IPS DF 6.9 (cell line): ENCODE results near the gene ADGRG6.
A peak's percentile ranks its signal among the peaks of the same experiment; 100 is the strongest.

Experiments used
- DNase-seq: peaks from one replicate; pipeline ENCODE4 v3.0.0-alpha.2; 2013; ENCODE audit warnings: low read depth, low spot score
- H3K27ac ChIP-seq: one replicate; pipeline ENCODE4 v1.5.1; 2013; ENCODE audit warnings: low read length, control low read depth
- H3K27me3 ChIP-seq: 2 replicates; pipeline ENCODE4 v1.6.1; 2013; ENCODE audit warnings: mild to moderate bottlenecking, low read length; ENCODE audit not compliant: control insufficient read depth, insufficient read depth
- H3K36me3 ChIP-seq: 2 replicates; pipeline ENCODE4 v1.6.1; 2013; ENCODE audit warnings: low read length; ENCODE audit not compliant: control insufficient read depth, insufficient read depth
- H3K4me1 ChIP-seq: 2 replicates; pipeline ENCODE4 v1.6.1; 2013; ENCODE audit warnings: low read length; ENCODE audit not compliant: control insufficient read depth, insufficient read depth
- H3K4me3 ChIP-seq: 2 replicates; pipeline ENCODE4 v1.5.1; 2013; ENCODE audit warnings: mild to moderate bottlenecking, low read length
- H3K9me3 ChIP-seq: 2 replicates; pipeline ENCODE4 v1.6.1; 2013; ENCODE audit warnings: low read length, inconsistent platforms; ENCODE audit not compliant: control insufficient read depth, insufficient read depth
- WGBS: extraction: QIAGEN DNeasy Blood & Tissue Kit; methylation state at CpG from one replicate; pipeline ENCODE4 v1.1.7; 2013; ENCODE audit warnings: mixed read lengths, missing lambda C conversion rate; ENCODE audit not compliant: insufficient read length, insufficient coverage; 5-methylcytosine and 5-hydroxymethylcytosine counted together

The ADGRG6 gene

DNA sequence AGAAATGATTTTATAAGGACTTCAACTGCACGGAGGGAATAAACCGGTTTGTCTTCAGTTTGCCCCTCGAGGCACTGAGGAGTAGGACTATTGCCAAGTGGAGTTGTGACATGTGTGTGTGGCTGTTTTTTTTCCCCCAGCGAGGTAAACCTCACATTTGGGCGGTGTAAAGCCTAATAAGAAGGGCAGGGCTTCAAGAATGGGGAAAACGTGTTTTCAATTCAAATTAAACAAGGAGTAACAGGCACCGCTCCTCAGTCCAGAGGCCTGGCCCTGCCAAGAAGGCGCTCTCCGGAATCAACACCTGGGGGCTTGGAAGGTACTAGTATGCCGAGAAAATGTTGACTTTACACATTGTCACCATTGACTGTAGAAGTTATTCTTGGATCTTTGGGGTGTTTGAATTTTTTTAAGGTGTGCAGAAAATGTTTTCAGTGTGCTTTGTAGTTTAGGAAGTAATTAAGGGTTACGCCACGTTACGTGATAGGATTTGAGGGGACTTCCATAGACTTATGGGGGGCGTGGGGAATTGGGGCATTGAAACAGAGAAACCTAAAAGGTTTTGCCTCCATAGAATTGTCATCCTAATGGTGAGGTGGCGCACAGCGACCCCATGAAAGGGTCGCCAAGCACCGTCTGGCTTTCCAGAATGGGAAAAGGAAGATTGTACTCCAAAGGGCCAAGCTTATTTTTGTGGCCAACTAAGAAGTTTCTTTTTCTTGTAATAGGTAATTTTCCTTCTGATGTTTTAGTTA lies 791 bp downstream of the ADGRG6 start:
- no peaks in the 10 kb centered on the region for H3K36me3 ChIP-seq
- WGBS, result 100% methylated on average over 3 of the region's 18 CpGs
- no peak for DNase-seq
- H3K27me3 ChIP-seq, result peaks cover 4% of the 10 kb centered on the region; the same call in 1 of the 2 replicates
- H3K9me3 ChIP-seq, result no peaks in the 10 kb centered on the region
- H3K4me1 ChIP-seq, result no peaks in the 10 kb centered on the region; the same call in 1 of the 2 replicates
- H3K27ac ChIP-seq, result no peak overlapping the region
- peak overlapping the region; percentile 58; the same call in 1 of the 2 replicates for H3K4me3 ChIP-seq

DNA sequence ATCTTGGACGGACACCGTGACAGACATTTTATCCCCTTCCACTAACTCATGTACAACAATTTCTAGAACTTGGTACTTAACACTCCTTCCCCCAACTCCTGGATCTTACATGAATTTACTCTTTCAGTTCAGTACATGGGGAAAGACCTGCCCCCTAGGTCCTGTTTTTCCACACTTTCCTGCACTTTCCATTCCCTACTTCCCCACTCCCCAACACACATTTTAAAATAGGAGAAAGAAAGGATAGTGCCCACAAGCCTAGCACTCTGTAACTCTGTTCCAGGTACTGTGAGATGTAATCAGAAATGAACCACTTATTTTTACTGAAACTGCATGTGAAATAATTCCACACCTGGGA lies 1.3 kb downstream of the ADGRG6 start:
- no peaks in the 10 kb centered on the region for H3K36me3 ChIP-seq
- H3K4me3 ChIP-seq, result no peak overlapping the region
- no peak for DNase-seq
- H3K9me3 ChIP-seq, result no peaks in the 10 kb centered on the region
- WGBS, result no CpG with 5 or more reads among the region's 2 CpGs
- no peaks in the 10 kb centered on the region; the same call in 1 of the 2 replicates for H3K4me1 ChIP-seq
- no peak overlapping the region for H3K27ac ChIP-seq
- peaks cover 4% of the 10 kb centered on the region; the same call in 1 of the 2 replicates for H3K27me3 ChIP-seq

DNA sequence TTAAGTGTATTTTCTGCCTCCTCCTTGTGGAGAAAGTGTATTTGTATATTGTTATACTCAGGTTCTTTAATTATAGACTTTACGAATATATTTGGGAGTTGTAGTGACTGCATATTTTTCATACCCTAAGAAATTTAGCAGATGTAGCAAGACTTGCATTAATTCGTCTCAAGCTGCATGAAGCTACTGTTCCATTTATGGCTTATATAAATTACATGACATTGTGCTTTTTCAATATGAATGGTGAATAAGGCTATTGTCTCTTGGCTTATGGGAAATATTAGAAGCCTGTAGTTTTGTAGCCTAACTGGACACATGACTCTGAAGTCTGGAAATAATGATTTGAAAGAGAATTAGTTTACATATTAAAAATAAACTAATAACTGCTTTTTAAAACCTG lies 2.4 kb downstream of the ADGRG6 start:
- WGBS, result no CpG with 5 or more reads among the region's 2 CpGs
- H3K9me3 ChIP-seq, result no peaks in the 10 kb centered on the region
- H3K4me1 ChIP-seq, result no peaks in the 10 kb centered on the region; the same call in 1 of the 2 replicates
- peaks cover 4% of the 10 kb centered on the region; the same call in 1 of the 2 replicates for H3K27me3 ChIP-seq
- DNase-seq, result no peak
- H3K36me3 ChIP-seq, result no peaks in the 10 kb centered on the region
- no peak overlapping the region for H3K4me3 ChIP-seq
- H3K27ac ChIP-seq, result no peak overlapping the region

DNA sequence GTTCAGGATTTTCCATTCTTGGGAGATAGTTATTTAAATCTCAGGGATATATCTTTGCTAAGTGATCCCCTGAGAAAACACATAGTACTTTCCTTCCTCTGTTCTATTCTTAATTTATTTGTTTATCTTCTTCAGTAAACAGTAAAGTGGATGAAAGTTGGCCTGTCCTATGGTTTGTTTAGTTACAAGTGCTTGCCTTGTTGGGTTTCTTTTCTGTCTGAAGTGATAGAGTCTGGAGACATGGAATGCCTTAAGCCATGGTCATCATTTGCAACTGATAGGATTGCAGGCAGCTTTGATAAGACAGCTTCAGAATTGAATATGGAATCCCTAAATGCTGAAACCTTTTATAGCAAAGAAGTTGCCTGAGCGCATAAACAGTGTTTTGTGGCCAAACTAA lies 4.9 kb downstream of the ADGRG6 start:
- Histone ChIP-seq H3K9me3 (no peaks in the 10 kb centered on the region), H3K4me3 (no peak overlapping the region), H3K27me3 (peaks cover 4% of the 10 kb centered on the region; the same call in 1 of the 2 replicates), H3K27ac (no peak overlapping the region), H3K4me1 (no peaks in the 10 kb centered on the region; the same call in 1 of the 2 replicates), H3K36me3 (no peaks in the 10 kb centered on the region)
- no CpG with 5 or more reads among the region's 1 CpG for WGBS
- no peak for DNase-seq

DNA sequence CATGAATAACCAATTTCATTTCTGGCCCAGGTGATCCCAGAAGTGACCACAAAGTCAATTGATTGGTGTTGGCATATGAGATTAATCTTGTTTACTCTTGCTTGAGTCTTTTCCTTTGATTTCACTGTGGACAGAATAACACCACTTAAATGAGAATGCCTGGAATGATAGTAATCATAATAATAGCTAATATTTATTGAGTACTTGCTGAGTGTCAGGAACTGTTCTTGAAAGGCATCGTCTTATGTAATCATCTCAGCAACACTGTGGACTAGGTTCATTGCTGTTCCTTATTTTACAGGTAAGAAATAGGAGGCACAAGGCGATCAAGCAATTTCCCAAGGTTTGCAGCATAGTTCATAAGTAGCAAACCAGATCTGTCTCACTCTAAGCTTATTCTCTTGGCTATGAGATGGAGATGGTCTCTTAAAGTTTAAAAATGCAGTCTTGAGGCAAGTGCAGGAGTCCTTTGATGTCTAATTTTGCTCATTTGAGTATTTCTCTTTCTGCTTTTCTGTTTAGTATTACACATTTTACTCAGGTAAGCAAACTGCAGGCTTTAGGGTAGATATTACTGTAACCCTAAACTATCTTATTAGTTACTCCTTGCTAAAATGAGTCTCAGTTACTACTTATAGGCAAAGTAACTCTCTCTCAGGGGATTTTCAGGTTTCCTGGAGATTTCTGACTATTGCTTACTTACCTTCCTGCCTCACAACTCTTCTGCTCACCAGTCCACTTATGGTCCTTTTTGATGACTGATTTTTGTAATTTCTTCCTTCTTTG lies 6.3 kb downstream of the ADGRG6 start:
- Histone ChIP-seq H3K27me3 (no peaks in the 10 kb centered on the region), H3K9me3 (no peaks in the 10 kb centered on the region), H3K4me3 (no peak overlapping the region), H3K4me1 (no peaks in the 10 kb centered on the region; the same call in 1 of the 2 replicates), H3K27ac (no peak overlapping the region), H3K36me3 (no peaks in the 10 kb centered on the region)
- no peak for DNase-seq
- no CpG with 5 or more reads among the region's 2 CpGs for WGBS

DNA sequence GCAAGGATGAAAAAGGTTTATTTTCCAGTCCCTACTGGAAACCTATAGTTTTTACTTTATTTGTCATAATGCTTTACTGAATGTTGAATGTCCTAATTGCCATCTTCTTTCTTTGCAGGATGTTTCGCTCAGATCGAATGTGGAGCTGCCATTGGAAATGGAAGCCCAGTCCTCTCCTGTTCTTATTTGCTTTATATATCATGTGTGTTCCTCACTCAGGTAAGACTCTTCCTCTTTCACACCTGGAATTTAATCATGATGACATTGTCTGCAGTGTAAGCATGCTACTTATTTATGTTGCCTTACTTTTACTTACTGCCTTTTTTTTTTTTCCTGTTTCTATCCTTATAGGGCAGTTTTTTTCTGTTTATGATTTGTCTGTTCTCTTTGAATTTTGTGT lies 7.6 kb downstream of the ADGRG6 start:
- no peak for DNase-seq
- Histone ChIP-seq H3K36me3 (no peaks in the 10 kb centered on the region), H3K27ac (no peak overlapping the region), H3K4me1 (no peaks in the 10 kb centered on the region), H3K27me3 (no peaks in the 10 kb centered on the region), H3K4me3 (no peak overlapping the region), H3K9me3 (no peaks in the 10 kb centered on the region)
- WGBS, result no CpG with 5 or more reads among the region's 2 CpGs

DNA sequence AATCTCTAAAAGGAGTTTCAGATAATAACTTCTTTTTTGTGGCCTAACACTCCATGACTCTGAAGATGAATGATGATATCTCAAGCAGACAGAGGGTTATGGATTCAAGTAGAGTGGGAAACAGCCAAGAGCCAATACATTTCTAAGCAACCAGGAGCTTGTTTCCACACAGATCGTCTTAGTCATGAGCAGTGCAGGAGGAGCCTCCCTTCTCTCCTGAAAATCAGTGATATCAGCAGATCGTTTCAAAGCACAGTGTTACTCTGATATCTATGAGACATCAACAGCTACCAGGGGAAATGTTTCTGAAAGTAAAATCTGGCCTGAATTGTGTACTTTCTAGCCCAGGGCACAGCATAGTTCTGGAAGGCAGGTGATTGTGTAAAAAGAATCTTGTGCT lies 11.5 kb downstream of the ADGRG6 start:
- DNase-seq, result no peak
- Histone ChIP-seq H3K4me3 (no peak overlapping the region), H3K27ac (no peak overlapping the region), H3K27me3 (no peaks in the 10 kb centered on the region), H3K36me3 (no peaks in the 10 kb centered on the region), H3K4me1 (no peaks in the 10 kb centered on the region), H3K9me3 (no peaks in the 10 kb centered on the region)
- no CpG with 5 or more reads among the region's 2 CpGs for WGBS

DNA sequence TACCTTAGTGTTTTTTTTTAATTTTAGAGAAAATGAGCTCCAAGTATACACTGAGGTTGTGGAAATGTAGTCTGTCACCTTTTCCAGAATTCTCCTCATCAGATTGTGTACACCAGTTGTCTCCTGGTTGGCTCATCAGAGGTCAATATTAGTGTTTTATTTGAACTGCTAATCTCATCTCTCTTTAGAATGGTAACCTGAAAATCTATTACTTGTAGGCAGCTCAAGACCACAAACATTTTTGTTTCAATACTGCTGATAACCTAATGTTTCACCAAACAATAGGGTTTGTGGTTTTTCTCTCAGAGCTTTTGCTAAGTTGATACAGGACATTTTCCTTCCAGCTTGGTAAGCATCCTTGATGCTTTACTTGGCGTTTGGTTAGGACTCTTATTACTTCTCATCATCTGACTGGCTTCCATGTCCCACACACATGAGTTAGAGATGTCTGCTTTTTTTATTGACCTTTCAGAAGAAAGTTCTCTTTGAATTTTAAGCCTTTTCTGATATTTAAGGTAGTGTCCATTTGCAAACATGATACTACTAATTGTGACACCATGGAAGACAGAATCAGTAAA lies 15.1 kb downstream of the ADGRG6 start:
- no CpG with 5 or more reads among the region's 1 CpG for WGBS
- H3K27ac ChIP-seq, result no peak overlapping the region
- no peak for DNase-seq
- no peaks in the 10 kb centered on the region for H3K36me3 ChIP-seq
- no peaks in the 10 kb centered on the region for H3K27me3 ChIP-seq
- no peaks in the 10 kb centered on the region for H3K4me1 ChIP-seq
- H3K9me3 ChIP-seq, result no peaks in the 10 kb centered on the region
- no peak overlapping the region for H3K4me3 ChIP-seq

DNA sequence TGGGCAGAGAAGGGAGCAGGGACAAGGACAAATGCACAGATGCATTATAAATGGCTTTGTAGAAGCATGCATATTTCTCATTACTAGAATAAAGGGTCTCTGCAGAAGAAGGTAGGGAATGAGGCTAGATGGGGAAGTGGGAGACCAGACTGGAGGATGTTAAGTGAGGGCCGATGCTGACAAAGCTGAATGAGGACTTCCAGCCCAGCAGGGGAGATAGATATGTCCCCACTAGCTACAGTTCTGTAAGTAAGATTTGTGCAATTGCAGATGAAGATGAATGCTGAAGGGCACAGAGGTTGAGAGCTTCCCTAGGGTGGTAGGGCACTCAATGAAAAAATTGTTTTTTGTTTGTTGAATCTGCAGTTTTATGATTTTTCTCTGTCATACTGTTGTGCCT lies 16.9 kb downstream of the ADGRG6 start:
- DNase-seq, result no peak
- WGBS, result no CpG with 5 or more reads among the region's 1 CpG

DNA sequence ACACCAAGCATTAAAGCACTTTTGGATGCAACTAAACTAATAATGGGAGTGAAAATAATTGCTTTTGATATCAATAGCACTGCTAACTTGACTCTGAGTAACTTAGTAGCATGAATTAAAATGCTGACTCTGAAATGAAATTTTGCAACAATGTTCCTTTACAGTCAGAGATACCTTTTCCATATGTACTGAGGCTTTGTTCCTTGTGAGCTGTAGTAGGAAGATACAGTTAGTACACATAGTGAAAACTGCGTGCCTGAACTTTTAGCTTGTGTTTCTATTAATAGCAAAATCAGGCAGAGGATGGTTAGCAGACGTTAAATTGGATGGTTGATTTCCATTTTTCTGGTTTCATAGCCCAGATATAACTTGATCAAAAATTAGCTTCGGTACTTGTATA lies 18.6 kb downstream of the ADGRG6 start:
- Histone ChIP-seq H3K4me3 (no peak overlapping the region), H3K4me1 (no peaks in the 10 kb centered on the region), H3K27ac (no peak overlapping the region), H3K9me3 (no peaks in the 10 kb centered on the region), H3K36me3 (no peaks in the 10 kb centered on the region), H3K27me3 (no peaks in the 10 kb centered on the region)
- DNase-seq, result no peak
- no CpG with 5 or more reads among the region's 3 CpGs for WGBS

More for the DNA sequence above, 16.9 kb downstream of the ADGRG6 start:
- Histone ChIP-seq H3K27me3 (no peaks in the 10 kb centered on the region), H3K4me3 (no peak overlapping the region), H3K27ac (no peak overlapping the region), H3K4me1 (no peaks in the 10 kb centered on the region), H3K36me3 (no peaks in the 10 kb centered on the region), H3K9me3 (no peaks in the 10 kb centered on the region)
